Activated CD4-positive, CD25-positive, alpha-beta regulatory T cell treated with anti-CD3 and anti-CD28 coated beads, Interleukin-2, amount 50 U/mL, for 24 hours (primary cell): ENCODE measurements around the gene MOBP.
A peak's percentile ranks its signal among the peaks of the same experiment; 100 is the strongest.

Experiments used
- ATAC-seq, 2 donors: fragments of 150-1000 bp; cut with Tn5 transposase; one replicate each; pipeline ENCODE4 v1.10.0; 2021; ENCODE audit warnings: mild to moderate bottlenecking in 1 of 2, moderate library complexity in 1 of 2

The MOBP gene

GRCh38 chr3:39501059-39501458, 33.6 kb downstream of the MOBP start:
- ATAC-seq = no peak

- ATAC-seq = no peak
These were observed 34.7 kb downstream of the MOBP start for GRCh38 chr3:39501968-39502837.

GRCh38 chr3:39502838-39503145, 35.3 kb downstream of the MOBP start:
- ATAC-seq = no peak

- ATAC-seq = no peak
These were observed 38.6 kb downstream of the MOBP start for GRCh38 chr3:39505866-39506742.

GRCh38 chr3:39506863-39507262, 39.4 kb downstream of the MOBP start:
- ATAC-seq = no peak

GRCh38 chr3:39513791-39514369, 46.4 kb downstream of the MOBP start:
- no peak for ATAC-seq

GRCh38 chr3:39515681-39516441, 48.4 kb downstream of the MOBP start:
- no peak for ATAC-seq

- ATAC-seq = no peak
These were observed 51.6 kb downstream of the MOBP start for GRCh38 chr3:39519103-39519502.

- no peak for ATAC-seq
These were observed 52.2 kb downstream of the MOBP start for GRCh38 chr3:39519554-39520288.

- ATAC-seq = no peak
These were observed 54.0 kb downstream of the MOBP start for GRCh38 chr3:39521456-39521855.

- no peak for ATAC-seq
These were observed 56.6 kb downstream of the MOBP start for GRCh38 chr3:39524107-39524506.

GRCh38 chr3:39528844-39529243, 61.4 kb downstream of the MOBP start:
- no peak for ATAC-seq

- ATAC-seq = no peak
These were observed 62.1 kb downstream of the MOBP start for GRCh38 chr3:39529577-39529976.

GRCh38 chr3:39531066-39531465, 63.6 kb downstream of the MOBP start:
- ATAC-seq = no peak

- ATAC-seq = no peak
These were observed 64.2 kb downstream of the MOBP start for GRCh38 chr3:39531665-39532064.

GRCh38 chr3:39532777-39533176, 65.3 kb downstream of the MOBP start:
- no peak for ATAC-seq

GRCh38 chr3:39533226-39533625, 65.7 kb downstream of the MOBP start:
- no peak for ATAC-seq

- ATAC-seq = peak in 1 of 2 donors; percentile 42
These were observed 72.9 kb downstream of the MOBP start for GRCh38 chr3:39540162-39540921.

- no peak for ATAC-seq
These were observed 74.0 kb downstream of the MOBP start for GRCh38 chr3:39541442-39541841.

- no peak for ATAC-seq
These were observed 74.4 kb downstream of the MOBP start for GRCh38 chr3:39541917-39542329.

GRCh38 chr3:39542588-39542988, 75.1 kb downstream of the MOBP start:
- ATAC-seq = peak; percentile 25 to 39
